Endodermal cell (in vitro differentiated cells): ENCODE data around the gene CDH4. TPM values are rescaled to one million over a fixed set of nuclear protein-coding genes. Genes with fewer than 3 reads are reported as not detected.
A peak's percentile ranks its signal among the peaks of the same experiment; 100 is the strongest.

Source experiments
- DNase-seq: peaks from one replicate; pipeline ENCODE4 v3.0.0-alpha.2; 2017
- H3K27ac ChIP-seq: 2 replicates; pipeline ENCODE4 v1.5.1; 2013; ENCODE audit warnings: mild to moderate bottlenecking, low read depth, low read length, moderate library complexity
- H3K27me3 ChIP-seq: 2 replicates; pipeline ENCODE4 v1.6.1; 2013; ENCODE audit warnings: mild to moderate bottlenecking, low read length, moderate library complexity; ENCODE audit not compliant: insufficient read depth, control insufficient read depth, poor library complexity, severe bottlenecking
- H3K36me3 ChIP-seq: 2 replicates; pipeline ENCODE4 v1.7.0; 2013; ENCODE audit warnings: mild to moderate bottlenecking, low read length, moderate library complexity; ENCODE audit not compliant: control insufficient read depth, insufficient read depth
- H3K4me1 ChIP-seq: one replicate; pipeline ENCODE4 v1.7.0; 2013; ENCODE audit warnings: low read length; ENCODE audit not compliant: control insufficient read depth, insufficient read depth
- H3K4me3 ChIP-seq: 2 replicates; pipeline ENCODE4 v1.5.1; 2013; ENCODE audit warnings: mild to moderate bottlenecking, low read length, moderate library complexity
- H3K9ac ChIP-seq: 2 replicates; pipeline ENCODE4 v1.6.1; 2013; ENCODE audit warnings: mild to moderate bottlenecking, low read length, moderate library complexity; ENCODE audit not compliant: poor library complexity, severe bottlenecking; ENCODE audit errors: extremely low read depth
- H3K9me3 ChIP-seq: 2 replicates; pipeline ENCODE4 v1.6.1; 2013; ENCODE audit warnings: mild to moderate bottlenecking, low read length, moderate library complexity; ENCODE audit not compliant: control insufficient read depth
- H3K27ac Mint-ChIP-seq: 2 replicates; pipeline ENCODE4 v1.8.0; 2020; ENCODE audit warnings: mixed read lengths
- H3K27me3 Mint-ChIP-seq: 2 replicates; pipeline ENCODE4 v1.8.0; 2021; ENCODE audit warnings: mild to moderate bottlenecking, mixed read lengths; ENCODE audit not compliant: insufficient read depth
- H3K36me3 Mint-ChIP-seq: 2 replicates; pipeline ENCODE4 v1.8.0; 2020; ENCODE audit warnings: low read depth, mixed read lengths
- H3K4me1 Mint-ChIP-seq: 2 replicates; pipeline ENCODE4 v1.8.0; 2020; ENCODE audit warnings: mixed read lengths
- H3K4me3 Mint-ChIP-seq: 2 replicates; pipeline ENCODE4 v1.8.0; 2020; ENCODE audit warnings: mild to moderate bottlenecking, moderate library complexity, mixed read lengths
- H3K9me3 Mint-ChIP-seq: 2 replicates; pipeline ENCODE4 v1.8.0; 2020; ENCODE audit warnings: mild to moderate bottlenecking, mixed read lengths
- CTCF ChIP-seq: fragments of 200-600 bp; sonication (generic); conservative IDR thresholded peaks from 2 replicates; pipeline ENCODE4 v1.5.0; 2021; ENCODE audit warnings: antibody characterized with exemption, mild to moderate bottlenecking
- WGBS, 2 experiments: methylation state at CpG; one replicate each; pipeline versions ENCODE4 v1.1.5 to v1.1.7; 2013; ENCODE audit warnings: missing lambda C conversion rate in 2 of 2, mixed read lengths in 1 of 2; ENCODE audit not compliant: insufficient coverage in 1 of 2, insufficient read length in 1 of 2; 5-methylcytosine and 5-hydroxymethylcytosine counted together
- total RNA-seq, 2 donors: library from RNA; stranded (reverse); fragmentation: NEBNext Ultra II Directional in 1 of 2; extraction: Animal tissue kit (Norgen Biotek cat#: 25700) in 1 of 2; gene quantifications; 2 replicates in 1 of 2; 3 replicates in 1 of 2; pipeline ENCODE4 v1.2.1, GENCODE V29; 2021

The CDH4 gene
- total RNA-seq, 2 donors from 2014 or later: 1.8 to 5.8 TPM

GRCh38 chr20:61537239-61538182 lies 285.4 kb downstream of the CDH4 start:
- H3K9ac ChIP-seq: no peak overlapping the region
- H3K27ac ChIP-seq: peak overlapping the region; percentile 1
- no peak for TF ChIP-seq CTCF
- no peaks in the 10 kb centered on the region for H3K36me3 ChIP-seq
- no peaks in the 10 kb centered on the region for H3K4me1 Mint-ChIP-seq
- H3K27ac Mint-ChIP-seq: no peak overlapping the region
- H3K4me1 ChIP-seq: no peaks in the 10 kb centered on the region
- H3K9me3 ChIP-seq: no peaks in the 10 kb centered on the region
- no peaks in the 10 kb centered on the region for H3K27me3 ChIP-seq
- DNase-seq: no peak
- H3K36me3 Mint-ChIP-seq: no peaks in the 10 kb centered on the region
- peaks cover 29% of the 10 kb centered on the region for H3K27me3 Mint-ChIP-seq
- no peaks in the 10 kb centered on the region for H3K9me3 Mint-ChIP-seq
- H3K4me3 ChIP-seq: no peak overlapping the region
- 92 to 93% methylated on average over 18 to 25 of the region's 25 CpGs for WGBS, 2 experiments
- no peak overlapping the region for H3K4me3 Mint-ChIP-seq

- no peak overlapping the region for H3K27ac ChIP-seq
- H3K27me3 Mint-ChIP-seq: peaks cover 29% of the 10 kb centered on the region
- H3K36me3 Mint-ChIP-seq: no peaks in the 10 kb centered on the region
- no peaks in the 10 kb centered on the region for H3K27me3 ChIP-seq
- no peak for DNase-seq
- no peak overlapping the region for H3K4me3 ChIP-seq
- no peaks in the 10 kb centered on the region for H3K4me1 Mint-ChIP-seq
- no peaks in the 10 kb centered on the region for H3K9me3 Mint-ChIP-seq
- no peak overlapping the region for H3K4me3 Mint-ChIP-seq
- H3K27ac Mint-ChIP-seq: no peak overlapping the region
- TF ChIP-seq CTCF: no peak
- no peaks in the 10 kb centered on the region for H3K36me3 ChIP-seq
- no peak overlapping the region for H3K9ac ChIP-seq
- no peaks in the 10 kb centered on the region for H3K4me1 ChIP-seq
- WGBS, 2 experiments: 83 to 85% methylated on average over 9 to 14 of the region's 14 CpGs
- no peaks in the 10 kb centered on the region for H3K9me3 ChIP-seq
These were observed 286.3 kb downstream of the CDH4 start for GRCh38 chr20:61538183-61538942.

- no peaks in the 10 kb centered on the region for H3K9me3 Mint-ChIP-seq
These were observed 286.8 kb downstream of the CDH4 start for GRCh38 chr20:61538943-61539265.

More at GRCh38 chr20:61538943-61539265, 286.8 kb downstream of the CDH4 start:
- no peak overlapping the region for H3K27ac Mint-ChIP-seq
- peaks cover 4% of the 10 kb centered on the region for H3K4me1 Mint-ChIP-seq
- Histone ChIP-seq H3K36me3 (no peaks in the 10 kb centered on the region), H3K4me1 (no peaks in the 10 kb centered on the region), H3K27ac (no peak overlapping the region), H3K27me3 (no peaks in the 10 kb centered on the region), H3K9ac (no peak overlapping the region), H3K4me3 (no peak overlapping the region), H3K9me3 (no peaks in the 10 kb centered on the region)
- no peak for DNase-seq
- H3K36me3 Mint-ChIP-seq: no peaks in the 10 kb centered on the region
- 90 to 96% methylated on average over 7 to 8 of the region's 8 CpGs for WGBS, 2 experiments
- peaks cover 29% of the 10 kb centered on the region for H3K27me3 Mint-ChIP-seq
- TF ChIP-seq CTCF: no peak
- H3K4me3 Mint-ChIP-seq: no peak overlapping the region
